Hepatocyte (in vitro differentiated cells): ENCODE results near the gene DIPK2B.

Experiments used
- CTCF ChIP-seq: fragments of 200-600 bp; sonication (generic); IDR thresholded peaks from 2 replicates; pipeline ENCODE4 v1.5.1; 2016; ENCODE audit warnings: antibody characterized with exemption, mild to moderate bottlenecking; ENCODE audit not compliant: poor library complexity
- EZH2phosphoT487 ChIP-seq: fragments of 200-600 bp; sonication (generic); IDR thresholded peaks from one replicate; pipeline ENCODE4 v1.6.1; 2018; ENCODE audit warnings: antibody characterized with exemption, mild to moderate bottlenecking, low read depth, moderate library complexity; ENCODE audit not compliant: unreplicated experiment, severe bottlenecking

- no peak for TF ChIP-seq CTCF
- no peak for TF ChIP-seq EZH2phosphoT487
These were observed 27.4 kb upstream of the DIPK2B start for GRCh38 chrX:45228126-45228525.
